Measurements from ENCODE around the gene ECPAS.
"Not testable (repeated sequence)": the region's sequence is repeated elsewhere in the genome, so short reads cannot be mapped to it uniquely, and the experiment has no call there.

The ECPAS gene

DNA sequence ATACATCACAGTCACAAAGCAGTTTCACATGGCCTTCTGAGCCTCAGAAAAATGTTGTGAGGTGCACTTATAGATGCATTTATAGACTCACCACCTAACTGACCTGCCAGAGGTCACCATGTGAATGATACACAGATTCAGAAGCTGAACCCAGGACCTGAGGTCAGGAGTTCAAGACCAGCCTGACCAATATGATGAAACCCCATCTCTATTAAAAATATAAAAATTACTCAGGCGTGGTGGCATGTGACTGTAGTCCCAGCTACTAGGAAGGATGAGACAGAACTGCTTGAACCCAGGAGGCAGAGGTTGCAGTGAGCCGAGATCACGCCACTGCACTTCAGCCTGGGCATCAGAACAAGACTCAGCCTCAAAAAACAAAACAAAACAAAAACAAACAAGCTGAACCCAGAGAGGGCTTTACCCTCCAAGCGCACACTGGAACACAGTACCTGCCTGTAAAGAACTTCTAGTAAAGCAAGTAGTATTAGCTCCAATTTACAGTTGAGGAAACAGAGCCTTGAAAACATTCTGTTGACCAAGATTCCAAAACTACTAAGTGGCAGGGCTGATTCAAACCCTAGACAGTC, 16.3 kb downstream of the ECPAS start:
- DNase-seq, result no peak

DNA sequence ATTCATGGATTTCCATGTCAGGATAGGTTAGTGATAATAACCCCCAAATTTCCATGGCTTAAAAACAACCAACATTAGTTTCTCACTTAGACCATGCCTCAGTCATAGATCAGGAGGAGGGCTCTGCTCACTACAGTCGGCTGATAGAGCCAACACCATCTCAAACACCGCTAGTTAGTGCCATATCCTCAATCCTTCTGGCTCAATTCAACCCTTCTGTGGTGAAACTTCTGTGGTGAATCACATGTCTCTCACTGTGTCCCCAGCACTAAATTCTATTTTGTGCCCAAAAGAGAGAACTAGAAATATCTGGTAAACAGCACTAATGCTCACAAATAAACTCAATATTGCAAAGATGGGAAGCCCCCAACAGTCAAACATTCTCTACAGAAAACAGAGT, 21.1 kb downstream of the ECPAS start:
- DNase-seq, result no peak

DNA sequence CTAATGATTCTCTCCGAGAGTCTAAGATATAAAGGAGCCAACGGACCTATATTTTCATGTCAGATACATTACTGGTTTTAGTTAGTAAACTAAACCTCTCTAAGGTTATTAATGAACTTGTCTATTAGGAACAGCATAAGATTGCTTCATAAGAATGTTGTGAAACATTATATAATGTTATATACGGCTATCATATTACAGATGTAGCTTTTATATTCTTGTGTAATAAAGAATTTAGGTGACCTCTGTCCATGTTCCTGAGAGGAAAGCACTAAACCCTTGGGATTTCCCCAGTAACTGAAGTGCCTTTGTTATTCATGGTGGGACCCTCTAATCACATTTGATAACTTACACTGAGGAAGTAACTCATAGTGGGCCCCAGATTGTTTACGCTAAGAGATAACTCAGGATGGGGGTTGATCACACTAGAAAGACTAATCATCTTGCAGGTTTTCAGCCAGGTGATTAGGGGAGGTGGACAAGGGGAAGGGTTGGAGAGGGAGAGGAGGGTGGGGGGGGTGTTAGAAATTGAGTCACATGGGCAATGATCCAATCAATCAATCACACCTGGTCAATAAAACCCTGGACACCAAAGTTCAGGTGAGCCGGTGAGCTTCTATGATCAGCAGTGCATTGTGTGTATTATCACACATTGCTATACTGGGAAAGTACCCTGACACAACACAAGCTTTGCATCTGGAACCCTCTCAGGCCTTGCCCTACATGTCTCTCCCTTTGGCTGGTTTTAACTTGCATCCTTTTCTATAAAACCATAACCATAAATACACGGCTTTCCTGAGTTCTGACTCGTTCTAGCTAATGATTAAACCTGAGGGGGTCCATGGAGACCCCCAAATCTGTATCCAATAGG, 25.8 kb downstream of the ECPAS start:
- DNase-seq, result no peak

DNA sequence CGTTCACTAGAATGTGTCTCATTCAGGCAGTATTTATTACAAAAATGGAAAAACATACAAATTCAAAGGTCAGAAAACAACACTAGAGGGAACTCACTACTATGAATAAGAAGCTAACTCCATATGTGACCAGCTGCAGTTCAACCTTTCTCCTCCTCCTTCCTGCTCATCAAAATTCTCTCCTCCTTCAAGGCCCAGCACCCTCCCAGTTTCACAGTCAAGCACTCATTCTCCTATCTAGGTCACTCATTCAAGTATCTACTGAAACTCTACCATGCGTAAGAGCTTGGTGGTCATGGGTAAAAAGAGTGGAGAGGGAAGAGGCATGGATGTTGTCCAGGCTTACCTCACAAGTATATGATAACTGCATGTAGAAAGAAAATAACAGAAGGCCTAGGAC, 27.7 kb downstream of the ECPAS start:
- DNase-seq, result no peak

DNA sequence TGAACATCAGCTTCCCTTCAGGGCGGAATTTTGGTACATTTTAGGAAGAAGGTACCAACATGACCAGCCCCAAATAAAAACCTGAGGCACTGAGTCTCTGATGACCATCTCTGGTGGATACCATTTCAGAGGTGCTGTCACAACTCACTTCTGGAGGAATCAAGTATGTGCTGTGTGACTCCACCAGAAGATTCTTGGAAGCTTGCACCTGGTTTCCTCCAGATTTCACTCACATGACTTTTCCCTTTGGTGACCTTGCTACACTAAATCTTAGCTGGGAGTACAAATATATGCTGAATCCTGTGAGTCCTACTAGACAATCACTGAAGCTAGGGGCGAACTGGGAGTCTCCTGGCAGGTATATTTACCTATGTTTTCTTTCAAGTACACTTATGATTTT, 28.5 kb downstream of the ECPAS start:
- no peak for DNase-seq

DNA sequence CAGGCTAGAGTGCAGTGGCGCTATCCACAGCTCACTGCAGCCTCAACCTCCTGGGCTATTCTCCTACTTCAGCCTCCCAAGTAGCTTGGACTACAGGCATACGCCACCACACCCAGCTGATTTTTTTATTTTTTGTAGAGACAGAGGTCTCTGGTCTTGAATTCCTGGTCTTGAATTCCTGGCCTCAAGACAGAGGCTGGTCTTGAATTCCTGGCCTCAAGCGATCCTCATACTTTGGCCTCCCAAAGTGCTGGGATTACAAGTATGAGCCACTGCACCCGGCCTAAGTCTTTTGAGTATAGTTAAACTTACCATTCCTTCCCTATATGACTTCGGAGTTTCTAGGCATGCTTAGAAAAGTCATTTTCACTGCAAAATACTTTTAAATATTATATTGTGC, 29.4 kb downstream of the ECPAS start:
- no peak for DNase-seq

DNA sequence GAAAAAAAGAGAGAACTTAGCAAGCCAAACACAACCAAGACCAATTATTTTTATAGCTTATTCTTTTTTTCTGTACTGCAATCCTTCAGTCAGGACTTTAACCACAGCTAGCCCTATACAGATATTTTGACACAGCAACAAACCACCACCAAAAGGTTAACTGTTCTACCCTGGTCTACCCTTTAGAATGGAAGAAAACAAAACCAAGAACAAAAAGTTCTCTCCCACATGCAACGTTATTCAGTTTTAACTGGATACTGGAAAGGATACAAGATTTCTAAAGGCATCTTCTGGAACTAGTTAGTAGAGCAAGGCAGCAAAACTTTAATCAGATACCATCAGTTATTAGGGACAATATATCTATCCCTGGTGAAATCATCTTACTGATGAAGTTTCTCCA, 32.6 kb downstream of the ECPAS start:
- no peak for DNase-seq

DNA sequence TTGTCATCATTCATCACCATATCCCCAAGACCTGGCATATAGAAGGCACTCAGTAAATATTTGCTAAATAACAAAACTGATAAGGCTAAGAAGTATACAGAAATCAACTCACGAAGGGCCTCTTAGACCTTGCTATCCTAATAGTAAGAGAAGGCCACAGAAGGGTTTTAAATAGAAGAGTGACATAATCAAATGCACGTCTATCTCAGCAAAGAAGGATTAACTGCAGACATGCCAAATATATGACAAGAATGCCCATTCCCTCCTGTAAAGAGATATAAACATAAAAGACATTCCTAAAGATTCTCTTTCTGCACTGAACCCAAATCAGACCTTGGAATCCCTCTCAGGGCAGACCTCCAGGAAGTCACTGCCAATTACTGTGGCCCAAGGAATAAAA, 34.1 kb downstream of the ECPAS start:
- no peak for DNase-seq

DNA sequence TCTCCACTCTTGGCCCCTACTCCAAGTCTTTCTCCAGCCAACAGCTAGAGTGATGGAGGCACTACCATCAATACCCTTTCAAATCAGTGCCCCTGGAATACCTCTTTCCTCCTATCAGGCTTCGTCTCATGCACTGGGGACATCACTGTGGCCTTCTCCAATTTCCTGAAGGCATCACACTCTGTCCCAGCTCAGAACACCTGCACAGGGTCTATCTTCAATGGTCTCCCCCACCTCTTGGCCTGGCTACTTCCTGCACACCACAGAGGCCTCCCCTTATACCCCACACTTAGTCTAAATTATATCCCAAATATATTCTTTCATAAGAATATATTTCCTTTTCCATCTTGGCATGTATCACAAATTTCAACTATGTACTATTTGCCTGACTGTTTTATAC, 34.5 kb downstream of the ECPAS start:
- DNase-seq, result no peak

DNA sequence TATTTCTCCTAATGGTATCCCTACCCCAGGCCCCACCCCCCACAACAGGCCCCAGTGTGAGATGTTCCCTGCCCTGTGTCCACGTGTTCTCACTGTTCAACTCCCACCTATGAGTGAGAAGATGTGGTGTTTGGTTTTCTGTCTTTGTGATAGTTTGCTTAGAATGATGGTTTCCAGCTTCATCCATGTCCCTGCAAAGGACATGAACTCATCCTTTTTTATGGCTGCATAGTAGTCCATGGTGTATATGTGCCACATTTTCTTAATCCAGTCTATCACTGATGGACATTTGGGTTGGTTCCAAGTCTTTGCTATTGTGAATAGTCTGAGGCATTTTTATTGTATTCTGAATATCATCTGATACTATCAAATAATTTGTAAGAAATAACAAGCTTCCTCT, 38.4 kb downstream of the ECPAS start:
- not testable (repeated sequence) for DNase-seq

DNA sequence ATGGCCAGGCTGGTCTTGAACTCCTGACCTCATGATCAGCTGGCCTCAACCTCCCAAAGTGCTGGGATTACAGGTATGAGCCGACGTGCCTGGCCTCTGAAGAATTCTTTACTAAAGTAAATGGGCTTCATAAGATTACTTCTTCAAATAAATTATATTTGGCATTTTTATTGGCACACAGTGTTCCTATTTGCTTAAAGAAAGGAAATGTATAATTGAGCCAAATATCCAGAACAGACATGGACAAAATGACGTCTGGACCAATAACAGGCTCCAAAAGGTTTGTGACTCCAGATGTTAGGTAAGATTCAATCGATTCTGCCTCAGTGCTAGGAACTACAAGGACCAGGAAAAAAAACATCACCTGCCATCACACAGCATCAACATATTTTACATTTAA, 40.7 kb downstream of the ECPAS start:
- DNase-seq, result no peak

DNA sequence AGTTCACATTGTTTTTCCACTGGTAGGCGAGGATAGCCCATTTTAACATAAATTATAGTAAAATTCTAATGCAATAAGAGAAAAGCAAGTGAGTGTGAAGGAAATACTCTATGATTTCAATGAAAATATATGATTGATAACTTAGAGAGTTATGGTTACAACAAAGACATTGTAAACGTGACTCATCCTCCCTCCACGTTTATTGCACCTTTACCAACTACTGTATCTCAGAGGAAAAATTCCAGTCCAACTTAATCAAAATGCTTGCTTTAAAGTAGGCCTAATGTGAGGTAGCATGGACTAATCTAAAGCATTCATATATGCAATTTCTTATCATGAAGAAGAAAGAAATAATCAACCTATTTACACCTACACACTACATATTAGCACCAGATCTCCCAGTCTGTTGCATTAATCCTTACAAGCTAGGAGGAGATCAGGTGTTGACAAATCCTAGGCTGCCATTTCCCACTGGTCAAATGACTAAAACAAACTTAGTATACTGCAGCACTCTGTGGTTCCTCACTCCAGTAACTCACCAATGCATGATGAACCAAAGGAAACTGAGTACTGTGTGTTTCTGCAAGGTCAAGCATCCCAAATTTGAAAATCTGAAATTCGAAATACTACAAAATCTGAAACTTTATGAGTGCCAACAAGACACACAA, 41.7 kb downstream of the ECPAS start:
- no peak for DNase-seq

DNA sequence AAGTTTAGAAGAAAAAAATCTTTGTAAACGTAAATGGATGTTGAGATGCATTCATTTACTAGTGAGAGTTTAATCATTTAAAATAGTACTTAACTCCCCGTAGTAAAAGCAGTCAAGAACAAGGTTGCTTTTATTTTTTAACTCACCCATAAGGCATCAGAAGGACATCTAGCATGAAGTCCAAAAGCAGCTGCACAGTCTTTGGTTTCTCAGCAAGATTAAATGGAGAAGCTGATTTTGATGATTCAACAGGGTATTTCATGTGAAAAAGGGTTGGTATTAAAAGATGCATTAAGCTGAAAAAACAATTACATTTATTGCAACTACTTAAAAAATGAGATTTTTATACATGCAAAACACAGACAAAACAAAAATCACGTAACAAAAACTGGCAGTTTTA, 44.0 kb downstream of the ECPAS start:
- no peak for DNase-seq

DNA sequence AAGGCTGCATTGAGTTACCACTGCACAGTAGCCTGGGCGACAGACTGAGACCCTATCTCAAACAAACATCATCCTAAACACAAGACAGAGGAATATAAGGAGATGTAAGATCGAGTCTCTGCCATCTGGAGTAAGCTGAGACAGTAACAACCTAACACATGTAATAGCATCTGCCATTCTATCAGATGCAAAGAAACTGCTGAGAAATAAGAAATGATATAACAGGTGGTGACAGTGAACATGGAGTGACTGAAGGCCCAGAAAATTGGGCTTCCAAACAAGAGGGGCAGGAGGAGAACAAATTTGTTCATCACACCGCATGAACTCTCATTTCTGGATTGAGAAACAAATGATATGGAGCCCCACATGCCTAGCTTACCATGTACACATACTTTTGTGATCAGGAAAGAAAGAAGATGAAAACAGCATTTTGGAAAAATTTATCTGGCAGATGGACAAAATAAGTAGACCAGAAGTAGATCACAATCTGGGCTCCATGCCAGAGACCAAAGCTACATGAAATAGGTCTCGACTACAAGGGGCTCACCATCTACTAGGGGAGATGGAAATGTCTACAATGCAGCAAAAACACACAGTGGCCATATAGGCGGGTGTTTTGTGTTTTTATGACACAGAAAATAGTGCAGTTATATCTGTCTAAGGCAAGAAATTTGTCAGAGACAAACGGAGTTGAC, 45.5 kb downstream of the ECPAS start:
- DNase-seq, result no peak

DNA sequence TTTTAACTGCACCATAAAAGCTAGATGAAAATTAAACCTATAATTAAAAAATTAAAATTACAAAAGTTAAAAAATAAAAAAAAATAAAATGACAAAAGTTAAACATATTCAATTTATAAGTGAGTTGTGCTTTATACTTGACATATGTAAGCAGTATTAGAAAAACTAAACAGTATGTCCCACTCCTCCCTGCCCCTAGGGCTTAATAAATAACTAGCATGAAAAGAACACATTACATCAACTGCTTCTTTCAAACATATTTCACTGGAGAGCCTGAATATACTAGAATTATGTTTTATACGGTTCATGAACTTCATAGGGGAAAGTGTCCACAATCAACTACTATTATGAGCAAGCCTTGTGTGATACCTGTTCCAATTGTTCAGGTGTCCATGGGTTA, 47.6 kb downstream of the ECPAS start:
- no peak for DNase-seq

DNA sequence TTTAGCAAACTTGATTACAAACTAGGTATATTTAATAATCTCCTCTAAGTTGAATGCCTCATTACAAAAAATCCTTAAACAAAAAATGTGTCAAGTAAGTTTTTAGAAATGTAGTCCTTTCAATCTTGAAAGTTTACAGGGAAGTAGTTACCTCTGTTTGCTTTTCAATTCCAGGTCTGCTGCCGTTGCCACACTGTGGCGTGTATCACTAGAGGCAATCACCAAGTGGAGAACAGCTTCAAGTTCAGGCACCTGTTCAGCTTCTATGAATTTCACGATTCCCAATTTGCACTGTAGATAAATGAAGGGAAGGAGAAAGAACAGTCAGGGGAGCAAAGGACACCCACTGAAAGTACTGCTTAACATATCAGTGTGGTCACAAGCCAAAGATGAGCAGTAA, 51.1 kb downstream of the ECPAS start:
- no peak for DNase-seq

DNA sequence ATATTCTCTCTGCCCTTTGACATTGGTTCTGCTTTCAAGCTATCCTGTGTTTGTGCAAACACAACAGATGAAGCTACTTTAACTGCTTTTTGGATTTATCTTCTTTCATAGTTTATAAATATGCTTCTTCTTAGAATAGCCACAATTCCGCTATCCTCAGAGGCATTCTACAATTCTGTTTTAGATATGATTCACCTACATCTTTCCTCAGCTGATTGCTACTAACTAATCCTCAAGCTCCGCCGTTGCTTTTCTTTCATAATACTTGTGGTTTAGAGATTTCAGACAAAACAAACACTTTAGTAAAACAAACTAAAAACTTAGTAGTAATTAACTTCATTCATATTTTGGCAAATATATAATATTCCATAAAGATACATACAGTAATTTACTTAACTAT, 52.5 kb downstream of the ECPAS start:
- no peak for DNase-seq

DNA sequence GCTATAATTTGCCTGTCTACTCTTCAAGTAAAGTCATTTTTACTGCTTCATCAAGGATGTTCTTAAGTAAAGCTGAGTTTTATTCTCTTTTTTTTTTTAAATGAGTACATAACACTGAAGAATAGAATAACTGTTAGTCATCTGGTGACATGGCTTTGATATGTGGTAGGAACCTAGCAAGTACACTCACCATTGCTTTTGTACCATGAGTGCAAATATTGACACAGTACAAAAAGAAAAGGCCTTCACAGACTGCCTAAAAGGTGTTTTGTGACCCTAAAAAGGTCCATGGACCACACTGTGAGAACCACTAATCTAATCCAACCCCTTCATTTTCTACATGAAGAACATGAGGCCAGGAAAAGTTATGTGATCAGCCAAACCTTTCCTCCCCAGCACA, 55.0 kb downstream of the ECPAS start:
- no peak for DNase-seq

DNA sequence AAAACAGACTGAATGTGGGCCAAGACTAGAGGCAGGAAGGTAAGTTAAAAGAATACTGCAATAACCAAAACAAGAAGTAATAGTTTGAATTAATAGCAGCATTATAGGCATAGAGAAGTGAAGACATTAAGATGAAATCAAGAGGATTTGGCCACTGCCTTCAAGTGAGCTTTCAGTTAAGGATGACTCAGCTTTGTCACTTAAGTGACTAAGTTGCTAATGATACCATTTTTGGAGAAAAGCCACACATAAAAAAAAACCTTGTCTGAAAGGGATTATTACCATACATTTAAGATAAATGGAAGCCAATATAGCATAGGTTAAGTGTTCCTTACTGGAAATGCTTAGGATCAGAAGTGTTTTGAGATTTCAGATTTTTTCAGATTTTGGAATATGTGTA, 57.0 kb downstream of the ECPAS start:
- DNase-seq, result no peak

DNA sequence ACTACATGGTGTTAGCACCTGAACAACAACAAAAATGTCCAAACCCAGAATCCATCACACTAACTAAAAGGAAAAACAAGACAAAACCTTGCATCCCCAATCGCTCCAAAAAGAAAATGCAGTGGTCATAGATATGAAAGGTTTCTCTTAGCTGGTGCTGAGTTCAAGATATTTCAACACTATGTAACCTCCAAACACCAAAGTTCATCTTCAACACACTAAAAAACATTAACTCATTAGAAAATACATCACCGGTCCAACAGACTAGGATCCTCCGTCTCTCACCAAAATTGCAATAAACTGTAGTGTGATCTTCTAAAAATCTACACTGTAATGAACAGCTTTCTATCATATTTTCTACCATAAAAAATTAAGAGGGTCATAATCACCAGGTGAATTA, 60.8 kb downstream of the ECPAS start:
- no peak for DNase-seq

DNA sequence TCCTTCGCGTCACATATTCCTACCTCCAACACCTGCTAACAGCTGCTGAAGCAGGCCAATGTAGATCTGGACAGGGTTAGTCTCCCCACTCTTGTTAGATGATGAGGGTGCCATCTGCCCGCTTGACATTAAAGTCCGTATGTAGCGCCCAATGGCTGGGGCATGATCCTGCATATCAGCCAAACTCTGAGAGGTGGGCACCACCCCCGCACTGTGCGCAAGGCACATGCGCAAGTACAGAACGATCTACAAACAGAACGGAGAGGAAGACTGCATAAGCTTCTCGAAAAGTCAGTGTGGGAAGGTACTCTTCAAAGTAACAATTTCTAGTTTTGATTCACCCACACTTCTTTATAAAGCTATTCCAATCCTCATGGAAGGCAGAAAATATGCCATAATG, 69.8 kb downstream of the ECPAS start:
- DNase-seq, result no peak

DNA sequence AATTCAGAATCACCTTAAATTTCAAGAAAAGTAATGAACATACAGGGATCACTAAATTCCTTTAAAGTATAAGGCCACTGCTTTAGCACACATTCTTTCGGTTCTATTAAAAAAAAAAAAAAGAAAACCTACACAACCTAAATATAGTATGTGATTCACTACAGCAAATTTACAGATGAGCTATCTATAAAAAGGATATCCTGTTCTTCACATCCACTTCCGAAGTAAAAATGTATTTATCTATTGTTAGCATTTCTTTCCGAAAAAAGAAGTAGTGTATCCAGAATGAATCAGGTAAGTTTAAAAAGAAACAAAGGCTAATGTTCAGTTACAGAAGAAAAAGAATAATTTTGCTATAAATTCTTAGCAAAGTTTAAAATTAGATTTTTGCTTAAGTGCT, 70.2 kb downstream of the ECPAS start:
- no peak for DNase-seq

DNA sequence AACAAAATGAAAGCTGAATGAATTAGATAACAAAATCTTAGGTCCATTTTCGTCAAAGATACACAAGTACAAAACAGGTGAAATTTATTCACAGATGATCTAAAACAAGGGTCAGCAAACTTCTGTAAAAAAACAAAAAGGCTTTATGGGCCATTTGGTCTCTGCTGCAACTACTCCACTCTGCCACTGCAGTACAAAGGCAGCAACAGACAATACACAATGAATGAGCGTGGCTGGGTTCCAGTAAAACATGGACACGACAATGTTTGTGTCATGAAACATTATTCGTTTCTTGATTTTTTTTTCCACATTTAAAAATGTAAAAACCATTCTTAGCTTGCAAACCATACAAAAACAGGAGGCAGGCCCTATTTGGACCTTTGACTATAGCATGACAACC, 71.9 kb downstream of the ECPAS start:
- DNase-seq, result no peak

DNA sequence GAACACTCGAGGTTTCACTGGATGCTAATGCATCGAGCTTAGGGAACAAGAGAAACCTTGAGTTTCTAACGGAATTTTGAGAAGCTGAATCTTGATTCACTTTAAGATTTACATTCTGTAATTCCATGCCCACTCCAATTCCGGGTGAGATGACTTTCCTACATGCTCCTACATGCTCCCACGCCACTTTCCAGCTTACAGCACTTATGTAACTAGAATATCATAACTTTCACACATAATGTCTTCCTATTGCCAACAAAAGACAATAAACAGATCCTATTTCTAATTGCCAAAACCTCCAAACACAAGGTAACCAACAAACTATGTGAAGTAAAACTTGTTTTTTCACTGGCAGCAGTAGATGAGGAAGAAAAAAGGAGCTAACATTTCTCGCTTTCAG, 72.9 kb downstream of the ECPAS start:
- DNase-seq, result no peak

All from NCI-H1092 treated with DMSO at 0.1 percent for 48 hours (cell line).